Activated CD8-positive, alpha-beta memory T cell treated with anti-CD3 and anti-CD28 coated beads for 48 hours (primary cell): ENCODE data around the gene GATA5.
A peak's percentile ranks its signal among the peaks of the same experiment; 100 is the strongest.
"Not testable (repeated sequence)": the region's sequence is repeated elsewhere in the genome, so short reads cannot be mapped to it uniquely, and the experiment has no call there.

ENCODE experiments used
- DNase-seq, 3 experiments: peaks; one replicate each; pipeline ENCODE4 v3.0.0-alpha.2; 2020; ENCODE audit warnings: low read depth in 2 of 3, low spot score in 2 of 3

Gene GATA5

GRCh38 chr20:62505337-62506045 is 29.7 kb upstream of the GATA5 start:
- no peak for DNase-seq

- no peak for DNase-seq
Measured at GRCh38 chr20:62504323-62504722, 28.5 kb upstream of the GATA5 start.

GRCh38 chr20:62503401-62504178 is 27.8 kb upstream of the GATA5 start:
- no peak for DNase-seq

- no peak for DNase-seq
Measured at GRCh38 chr20:62502496-62503095, 26.8 kb upstream of the GATA5 start.

- DNase-seq, result peak in 2 of 3 experiments; percentile 41 to 51
Measured at GRCh38 chr20:62501801-62502495, 26.2 kb upstream of the GATA5 start.

- DNase-seq, result peak; percentile 57 to 84 (median 80)
Measured at GRCh38 chr20:62500237-62500864, 24.6 kb upstream of the GATA5 start.

- DNase-seq, result no peak
Measured at GRCh38 chr20:62499758-62500236, 24.0 kb upstream of the GATA5 start.

GRCh38 chr20:62498874-62499273 is 23.1 kb upstream of the GATA5 start:
- DNase-seq, result no peak

GRCh38 chr20:62496568-62497218 is 20.9 kb upstream of the GATA5 start:
- no peak for DNase-seq

GRCh38 chr20:62495749-62496567 is 20.2 kb upstream of the GATA5 start:
- DNase-seq, result no peak

GRCh38 chr20:62494980-62495748 is 19.4 kb upstream of the GATA5 start:
- no peak for DNase-seq

GRCh38 chr20:62494537-62494936 is 18.7 kb upstream of the GATA5 start:
- no peak for DNase-seq

- no peak for DNase-seq
Measured at GRCh38 chr20:62493886-62494285, 18.1 kb upstream of the GATA5 start.

- DNase-seq, result no peak
Measured at GRCh38 chr20:62493253-62493885, 17.6 kb upstream of the GATA5 start.

GRCh38 chr20:62492711-62493110 is 16.9 kb upstream of the GATA5 start:
- DNase-seq, result no peak

GRCh38 chr20:62490783-62491182 is 15.0 kb upstream of the GATA5 start:
- DNase-seq, result not testable (repeated sequence)

- DNase-seq, result no peak
Measured at GRCh38 chr20:62489932-62490263, 14.1 kb upstream of the GATA5 start.

- DNase-seq, result no peak
Measured at GRCh38 chr20:62489186-62489931, 13.6 kb upstream of the GATA5 start.
